HepG2 (cell line): ENCODE results near the gene HBA1. TPM values are rescaled to one million over a fixed set of nuclear protein-coding genes. Genes with fewer than 3 reads are reported as not detected.
A peak's percentile ranks its signal among the peaks of the same experiment; 100 is the strongest.

Experiments
- EHMT2 ChIP-seq: fragments of 200-600 bp; sonication (generic); IDR thresholded peaks from 2 replicates; pipeline ENCODE4 v1.7.0; 2017; ENCODE audit warnings: antibody characterized with exemption, low read depth, low read length, borderline replicate concordance
- ELF3 ChIP-seq: IDR thresholded peaks from 2 replicates; pipeline ENCODE4 v1.6.1; 2016; ENCODE audit warnings: missing genetic modification reagents, missing compliant biosample characterization
- GABPB1 ChIP-seq: IDR thresholded peaks from 2 replicates; pipeline ENCODE4 v1.6.1; 2016; ENCODE audit warnings: mild to moderate bottlenecking, missing genetic modification reagents, moderate library complexity, missing compliant biosample characterization
- SAP130 ChIP-seq: IDR thresholded peaks from 2 replicates; pipeline ENCODE4 v1.6.1; 2016; ENCODE audit warnings: low read depth
- SMAD3 ChIP-seq: sonication (generic); formaldehyde crosslinking; IDR thresholded peaks from 2 replicates; pipeline ENCODE4 v1.4.0; 2020; ENCODE audit warnings: missing genetic modification reagents
- ZNF232 ChIP-seq: sonication (generic); formaldehyde crosslinking; IDR thresholded peaks from 2 replicates; pipeline ENCODE4 v1.4.0; 2020; ENCODE audit warnings: missing genetic modification reagents, borderline replicate concordance
- ZNF589 ChIP-seq: sonication (generic); formaldehyde crosslinking; conservative IDR thresholded peaks from 2 replicates; pipeline ENCODE4 v1.8.0; 2022; ENCODE audit warnings: mild to moderate bottlenecking, moderate library complexity, missing genetic modification reagents
- polyA plus RNA-seq, 8 experiments: library from polyadenylated mRNA; depleted of rRNA in 3 of 8; stranded (reverse) in 7 of 8; unstranded in 1 of 8; fragments of >200 nt; fragmentation: Illumina TruSeq in 4 of 8; extraction: Trizol in 4 of 8; gene quantifications; 2 replicates each; pipeline versions ENCODE4 v1.2.1 to v1.2.3, GENCODE V29; 2011 to 2016; ENCODE audit warnings: low read depth in 4 of 8, missing spikeins in 1 of 8, mixed read lengths in 1 of 8; ENCODE audit not compliant: insufficient read depth in 1 of 8
- total RNA-seq, 5 experiments: library from RNA; depleted of rRNA; stranded (reverse); fragments of >200 nt; fragmentation: Illumina TruSeq; extraction: Trizol; gene quantifications; 2 replicates each; pipeline ENCODE4 v1.2.3, GENCODE V29; 2016; ENCODE audit warnings: low read depth in 1 of 5
- TF ChIP-seq, protein P1 (sequence below): sonication (generic); formaldehyde crosslinking; conservative IDR thresholded peaks from 2 replicates; pipeline ENCODE4 v1.4.0; 2020; ENCODE audit warnings: missing genetic modification reagents
- TF ChIP-seq, protein P2 (sequence below): sonication (generic); formaldehyde crosslinking; IDR thresholded peaks from 2 replicates; pipeline ENCODE4 v1.8.0; 2022; ENCODE audit warnings: mild to moderate bottlenecking, missing genetic modification reagents, moderate library complexity
- TF ChIP-seq, protein P3 (sequence below): sonication (generic); formaldehyde crosslinking; IDR thresholded peaks from 2 replicates; pipeline ENCODE4 v1.5.1; 2020; ENCODE audit warnings: mild to moderate bottlenecking, missing genetic modification reagents, moderate library complexity

HBA1 gene
- total and polyA plus RNA-seq, 2 of the 13 experiments (the other 11 are each of a cell fraction or from before 2014, with no cell fraction given) = 0.59 TPM; not detected in 1

DNA sequence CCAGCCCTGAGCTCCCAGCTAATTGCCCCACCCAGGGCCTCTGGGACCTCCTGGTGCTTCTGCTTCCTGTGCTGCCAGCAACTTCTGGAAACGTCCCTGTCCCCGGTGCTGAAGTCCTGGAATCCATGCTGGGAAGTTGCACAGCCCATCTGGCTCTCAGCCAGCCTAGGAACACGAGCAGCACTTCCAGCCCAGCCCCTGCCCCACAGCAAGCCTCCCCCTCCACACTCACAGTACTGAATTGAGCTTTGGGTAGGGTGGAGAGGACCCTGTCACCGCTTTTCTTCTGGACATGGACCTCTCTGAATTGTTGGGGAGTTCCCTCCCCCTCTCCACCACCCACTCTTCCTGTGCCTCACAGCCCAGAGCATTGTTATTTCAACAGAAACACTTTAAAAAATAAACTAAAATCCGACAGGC, 6.4 kb upstream of the HBA1 start (continued):
- TF ChIP-seq, protein P1, sequence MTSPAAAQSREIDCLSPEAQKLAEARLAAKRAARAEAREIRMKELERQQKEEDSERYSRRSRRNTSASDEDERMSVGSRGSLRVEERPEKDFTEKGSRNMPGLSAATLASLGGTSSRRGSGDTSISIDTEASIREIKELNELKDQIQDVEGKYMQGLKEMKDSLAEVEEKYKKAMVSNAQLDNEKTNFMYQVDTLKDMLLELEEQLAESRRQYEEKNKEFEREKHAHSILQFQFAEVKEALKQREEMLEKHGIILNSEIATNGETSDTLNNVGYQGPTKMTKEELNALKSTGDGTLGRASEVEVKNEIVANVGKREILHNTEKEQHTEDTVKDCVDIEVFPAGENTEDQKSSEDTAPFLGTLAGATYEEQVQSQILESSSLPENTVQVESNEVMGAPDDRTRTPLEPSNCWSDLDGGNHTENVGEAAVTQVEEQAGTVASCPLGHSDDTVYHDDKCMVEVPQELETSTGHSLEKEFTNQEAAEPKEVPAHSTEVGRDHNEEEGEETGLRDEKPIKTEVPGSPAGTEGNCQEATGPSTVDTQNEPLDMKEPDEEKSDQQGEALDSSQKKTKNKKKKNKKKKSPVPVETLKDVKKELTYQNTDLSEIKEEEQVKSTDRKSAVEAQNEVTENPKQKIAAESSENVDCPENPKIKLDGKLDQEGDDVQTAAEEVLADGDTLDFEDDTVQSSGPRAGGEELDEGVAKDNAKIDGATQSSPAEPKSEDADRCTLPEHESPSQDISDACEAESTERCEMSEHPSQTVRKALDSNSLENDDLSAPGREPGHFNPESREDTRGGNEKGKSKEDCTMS (CRISPR knock-in tag) = 0 out of 2 replicates have a peak, but pooled peaks have one; percentile 49
- TF ChIP-seq, protein P2, sequence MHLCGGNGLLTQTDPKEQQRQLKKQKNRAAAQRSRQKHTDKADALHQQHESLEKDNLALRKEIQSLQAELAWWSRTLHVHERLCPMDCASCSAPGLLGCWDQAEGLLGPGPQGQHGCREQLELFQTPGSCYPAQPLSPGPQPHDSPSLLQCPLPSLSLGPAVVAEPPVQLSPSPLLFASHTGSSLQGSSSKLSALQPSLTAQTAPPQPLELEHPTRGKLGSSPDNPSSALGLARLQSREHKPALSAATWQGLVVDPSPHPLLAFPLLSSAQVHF = 0 out of 2 replicates have a peak, but pooled peaks have one; percentile 46
- TF ChIP-seq ZNF589 (CRISPR knock-in tag) (peak; percentile 67; the same call in 1 of the 2 replicates), GABPB1 (peak; percentile 31; the same call in 1 of the 2 replicates), SAP130 (CRISPR knock-in tag) (peak; percentile 81), SMAD3 (CRISPR knock-in tag) (0 out of 2 replicates have a peak, but pooled peaks have one; percentile 54), ELF3 (peak; percentile 58; the same call in 1 of the 2 replicates), ZNF232 (0 out of 2 replicates have a peak, but pooled peaks have one; percentile 35), EHMT2 (peak; percentile 67; the same call in 1 of the 2 replicates)
- TF ChIP-seq, protein P3, sequence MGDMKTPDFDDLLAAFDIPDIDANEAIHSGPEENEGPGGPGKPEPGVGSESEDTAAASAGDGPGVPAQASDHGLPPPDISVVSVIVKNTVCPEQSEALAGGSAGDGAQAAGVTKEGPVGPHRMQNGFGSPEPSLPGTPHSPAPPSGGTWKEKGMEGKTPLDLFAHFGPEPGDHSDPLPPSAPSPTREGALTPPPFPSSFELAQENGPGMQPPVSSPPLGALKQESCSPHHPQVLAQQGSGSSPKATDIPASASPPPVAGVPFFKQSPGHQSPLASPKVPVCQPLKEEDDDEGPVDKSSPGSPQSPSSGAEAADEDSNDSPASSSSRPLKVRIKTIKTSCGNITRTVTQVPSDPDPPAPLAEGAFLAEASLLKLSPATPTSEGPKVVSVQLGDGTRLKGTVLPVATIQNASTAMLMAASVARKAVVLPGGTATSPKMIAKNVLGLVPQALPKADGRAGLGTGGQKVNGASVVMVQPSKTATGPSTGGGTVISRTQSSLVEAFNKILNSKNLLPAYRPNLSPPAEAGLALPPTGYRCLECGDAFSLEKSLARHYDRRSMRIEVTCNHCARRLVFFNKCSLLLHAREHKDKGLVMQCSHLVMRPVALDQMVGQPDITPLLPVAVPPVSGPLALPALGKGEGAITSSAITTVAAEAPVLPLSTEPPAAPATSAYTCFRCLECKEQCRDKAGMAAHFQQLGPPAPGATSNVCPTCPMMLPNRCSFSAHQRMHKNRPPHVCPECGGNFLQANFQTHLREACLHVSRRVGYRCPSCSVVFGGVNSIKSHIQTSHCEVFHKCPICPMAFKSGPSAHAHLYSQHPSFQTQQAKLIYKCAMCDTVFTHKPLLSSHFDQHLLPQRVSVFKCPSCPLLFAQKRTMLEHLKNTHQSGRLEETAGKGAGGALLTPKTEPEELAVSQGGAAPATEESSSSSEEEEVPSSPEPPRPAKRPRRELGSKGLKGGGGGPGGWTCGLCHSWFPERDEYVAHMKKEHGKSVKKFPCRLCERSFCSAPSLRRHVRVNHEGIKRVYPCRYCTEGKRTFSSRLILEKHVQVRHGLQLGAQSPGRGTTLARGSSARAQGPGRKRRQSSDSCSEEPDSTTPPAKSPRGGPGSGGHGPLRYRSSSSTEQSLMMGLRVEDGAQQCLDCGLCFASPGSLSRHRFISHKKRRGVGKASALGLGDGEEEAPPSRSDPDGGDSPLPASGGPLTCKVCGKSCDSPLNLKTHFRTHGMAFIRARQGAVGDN = peak; percentile 34
